Head of caudate nucleus (tissue), 42 donors: ENCODE data around the gene ASH1L.
"Not testable (repeated sequence)": the region's sequence is repeated elsewhere in the genome, so short reads cannot be mapped to it uniquely, and the experiment has no call there.

ENCODE experiments used
- DNase-seq, 42 donors: peaks; one replicate each; pipeline versions ENCODE4 v3.0.0 to v3.0.0-alpha.2; 2020 to 2021; ENCODE audit warnings: mixed read lengths in 7 of 42
- intact Hi-C: fragments of 100-400 bp; cut with DNase I; formaldehyde crosslinking; loops from one replicate; pipeline ENCODE4 v1.15.0; 2022

The ASH1L gene

DNA sequence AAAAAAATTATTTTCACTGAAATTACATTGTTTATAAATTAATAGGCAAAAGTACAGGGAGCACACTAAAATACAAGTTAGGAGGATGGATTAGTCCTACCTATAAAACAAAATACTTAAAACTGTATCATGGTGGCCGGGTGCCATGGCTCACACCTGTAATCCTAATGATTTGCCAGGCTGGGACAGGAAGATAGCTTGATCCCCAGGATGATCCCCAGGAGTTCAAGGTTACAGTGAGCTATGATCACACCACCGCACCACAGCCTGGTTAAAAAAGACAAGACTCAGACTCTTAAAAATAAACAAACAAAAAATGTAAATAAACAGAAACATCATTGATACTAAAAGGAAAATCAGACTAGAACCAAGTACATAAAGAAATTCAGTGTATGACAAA, 53.5 kb downstream of the ASH1L start:
- DNase-seq: no peak
- intact Hi-C loops: no loop called here

DNA sequence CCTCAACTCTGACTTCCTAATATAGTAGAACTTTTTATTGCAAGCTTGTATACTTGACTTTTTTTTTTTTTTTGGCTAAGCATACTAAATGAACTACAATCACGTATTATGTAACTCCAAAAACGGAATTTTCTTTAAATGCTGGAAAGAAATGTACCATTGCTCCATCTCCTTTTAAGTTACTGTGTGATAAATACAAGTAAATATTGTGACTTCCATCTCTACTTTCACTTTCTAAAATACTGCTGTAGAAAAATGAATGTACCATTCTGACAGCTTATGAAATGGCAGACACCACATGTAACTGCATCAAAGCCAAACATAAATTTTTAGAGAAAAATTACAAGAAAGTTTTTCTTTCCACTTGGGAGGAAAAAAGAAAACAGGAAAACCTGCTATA, 54.7 kb downstream of the ASH1L start:
- DNase-seq: no peak
- intact Hi-C loops: no loop called here

DNA sequence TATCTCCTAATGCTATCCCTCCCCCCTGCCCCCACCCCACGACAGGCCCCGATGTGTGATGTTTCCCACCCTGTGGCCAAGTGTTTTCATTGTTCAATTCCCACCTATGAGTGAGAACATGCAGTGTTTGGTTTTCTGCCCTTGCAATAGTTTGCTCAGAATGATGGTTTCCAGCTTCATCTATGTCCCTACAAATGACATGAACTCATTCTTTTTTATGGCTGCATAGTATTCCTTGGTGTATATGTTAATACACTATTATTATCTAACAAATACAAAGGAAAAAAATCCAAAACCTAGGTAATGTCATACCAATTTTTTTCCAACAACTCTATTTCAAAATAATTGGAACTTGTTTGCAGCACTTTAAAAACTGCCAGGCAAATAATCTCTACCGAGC, 56.6 kb downstream of the ASH1L start:
- DNase-seq, intact Hi-C loops: not testable (repeated sequence)

DNA sequence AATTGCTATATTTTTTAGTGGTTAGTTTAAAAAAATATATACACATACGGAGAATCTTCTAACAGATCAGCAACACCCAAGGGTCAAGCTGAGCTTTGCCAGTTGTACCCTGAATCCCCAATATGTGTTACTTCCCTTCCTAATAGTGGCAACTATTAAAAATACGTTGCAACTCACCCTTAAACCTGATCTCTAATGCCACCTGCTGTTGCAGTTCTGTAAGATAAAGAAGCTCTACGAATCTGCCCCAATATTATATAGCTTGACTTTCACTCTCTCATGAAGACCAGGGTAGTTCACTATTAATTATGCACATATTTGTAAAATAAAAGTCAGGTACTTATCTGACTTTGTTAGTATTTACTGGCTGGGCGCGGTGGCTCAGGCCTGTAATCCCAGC, 58.4 kb downstream of the ASH1L start:
- DNase-seq: peak in 3 of 42 donors; percentile 18 to 34 (median 34)
- intact Hi-C loops: no loop called here

DNA sequence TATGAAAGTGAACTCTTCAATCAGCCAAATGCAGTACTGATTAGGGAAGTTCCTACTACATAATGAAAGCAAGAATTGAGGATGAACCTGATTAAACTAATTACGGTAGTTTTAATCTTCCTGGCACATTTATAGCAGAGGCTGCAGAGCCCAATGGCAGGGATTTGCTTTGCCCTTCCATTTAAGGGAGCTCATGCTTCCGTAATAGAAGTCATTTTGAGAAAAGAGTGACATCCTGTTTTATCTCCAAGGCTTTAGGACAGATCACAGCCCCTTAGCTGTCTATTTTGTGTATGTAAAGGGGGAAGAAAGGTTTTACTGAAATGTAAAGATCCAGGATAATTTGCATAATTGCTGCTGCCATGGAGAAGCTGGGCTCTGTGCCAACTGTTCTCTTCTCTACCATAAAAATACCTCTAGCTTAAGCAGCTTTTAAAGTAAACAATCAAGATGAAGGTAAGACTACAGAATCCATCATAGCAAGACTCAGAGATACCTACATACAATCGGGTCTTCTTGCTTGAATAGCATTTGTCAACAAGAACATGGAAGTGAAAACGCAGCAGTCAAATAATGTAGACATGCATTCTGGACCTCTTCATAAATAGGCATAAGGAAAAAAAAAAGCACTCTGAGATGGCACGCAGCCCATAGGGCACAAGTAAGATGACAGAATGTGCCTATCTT, 62.5 kb downstream of the ASH1L start:
- intact Hi-C loops: no loop called here
- DNase-seq: peak in 9 of 42 donors; percentile 15 to 51 (median 23)

DNA sequence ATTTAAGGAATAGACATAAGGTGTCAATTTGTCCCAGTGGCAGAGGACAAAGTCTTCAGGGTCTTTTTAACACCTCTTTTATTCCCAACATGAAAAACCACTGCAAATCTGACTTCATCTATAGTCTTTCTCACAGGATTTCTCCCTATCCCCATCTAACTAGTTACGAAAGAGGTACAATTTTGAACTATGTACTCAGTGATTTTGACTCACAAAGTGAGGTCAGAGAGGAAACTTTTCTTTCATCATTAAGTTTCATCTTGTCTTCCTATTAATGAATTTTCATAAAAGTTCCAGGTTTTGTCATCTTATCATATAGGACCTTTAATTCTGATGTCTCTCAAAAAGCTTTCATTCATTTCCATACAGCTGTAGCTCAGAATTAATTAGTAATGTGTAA, 63.3 kb downstream of the ASH1L start:
- intact Hi-C loops: no loop called here
- DNase-seq: no peak

DNA sequence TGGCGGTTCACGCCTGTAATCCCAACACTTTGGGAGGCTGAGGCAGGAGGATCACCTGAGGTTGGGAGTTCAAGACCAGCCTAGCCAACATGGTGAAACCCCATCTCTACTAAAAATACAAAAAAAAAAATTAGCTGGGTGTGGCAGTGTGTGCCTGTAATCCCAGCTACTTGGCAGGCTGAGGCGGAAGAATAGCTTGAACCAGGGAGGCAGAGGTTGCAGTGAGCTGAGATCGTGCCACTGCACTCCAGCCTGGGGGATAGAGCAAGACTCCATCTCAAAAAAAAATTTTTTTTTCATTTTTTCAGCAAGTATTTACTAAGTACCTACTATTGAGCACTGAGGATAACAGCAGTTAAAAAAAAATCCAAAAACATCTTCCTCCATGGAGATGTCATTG, 69.0 kb downstream of the ASH1L start:
- intact Hi-C loops, DNase-seq: not testable (repeated sequence)

DNA sequence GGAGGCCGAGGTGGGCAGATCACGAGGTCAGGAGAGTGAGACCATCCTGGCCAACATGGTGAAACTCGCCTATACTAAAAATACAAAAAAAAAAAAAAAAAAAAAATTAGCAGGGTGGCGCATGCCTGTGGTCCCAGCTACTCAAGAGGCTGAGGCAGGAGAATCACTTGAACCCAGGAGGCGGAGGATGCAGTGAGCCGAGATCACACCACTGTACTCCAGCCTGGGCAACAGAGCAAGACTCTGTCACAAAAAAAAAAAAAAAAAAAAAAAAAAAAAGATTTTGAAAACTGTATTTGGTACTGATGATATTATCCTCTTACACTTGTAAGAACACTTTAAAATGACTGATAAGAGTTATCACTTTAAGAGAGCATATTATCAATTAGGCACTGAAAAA, 74.2 kb downstream of the ASH1L start:
- intact Hi-C loops, DNase-seq: not testable (repeated sequence)

DNA sequence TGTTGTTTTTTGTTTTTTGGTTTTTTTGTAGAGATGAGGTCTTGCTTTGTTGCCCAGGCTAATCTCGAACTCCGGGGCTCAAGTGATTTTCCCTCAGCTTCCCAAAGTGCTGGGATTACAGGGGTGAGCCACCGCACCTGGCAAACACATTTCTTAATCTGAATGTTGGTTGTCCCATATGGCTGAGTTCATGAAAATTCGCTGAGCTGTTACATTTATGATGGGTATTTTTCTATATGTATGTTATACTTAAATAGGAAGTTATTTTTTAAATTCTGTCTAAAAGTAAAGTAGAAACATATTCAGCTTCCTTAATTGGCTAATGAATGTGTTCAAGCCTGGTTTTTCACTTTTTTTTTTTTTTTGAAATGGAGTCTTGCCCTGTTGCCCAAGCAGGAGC, 75.1 kb downstream of the ASH1L start:
- intact Hi-C loops: no loop called here
- DNase-seq: no peak

DNA sequence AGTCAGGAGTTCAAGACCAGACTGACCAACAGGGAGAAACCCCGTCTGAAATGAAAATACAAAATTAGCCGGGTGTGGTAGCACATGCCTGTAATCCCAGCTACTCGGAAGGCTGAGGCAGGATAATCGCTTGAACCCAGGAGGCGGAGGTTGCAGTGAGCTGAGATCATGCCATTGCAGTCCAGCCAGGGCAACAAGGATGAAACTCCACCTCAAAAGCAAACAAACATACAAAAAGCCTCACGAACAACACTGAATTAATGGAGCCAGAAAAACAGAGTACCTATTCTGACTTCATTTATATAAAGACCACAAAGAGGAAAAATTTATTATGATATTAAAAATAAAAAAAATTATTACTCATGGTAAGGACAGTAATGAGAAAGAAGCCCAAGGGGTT, 75.7 kb downstream of the ASH1L start:
- DNase-seq, intact Hi-C loops: not testable (repeated sequence)

DNA sequence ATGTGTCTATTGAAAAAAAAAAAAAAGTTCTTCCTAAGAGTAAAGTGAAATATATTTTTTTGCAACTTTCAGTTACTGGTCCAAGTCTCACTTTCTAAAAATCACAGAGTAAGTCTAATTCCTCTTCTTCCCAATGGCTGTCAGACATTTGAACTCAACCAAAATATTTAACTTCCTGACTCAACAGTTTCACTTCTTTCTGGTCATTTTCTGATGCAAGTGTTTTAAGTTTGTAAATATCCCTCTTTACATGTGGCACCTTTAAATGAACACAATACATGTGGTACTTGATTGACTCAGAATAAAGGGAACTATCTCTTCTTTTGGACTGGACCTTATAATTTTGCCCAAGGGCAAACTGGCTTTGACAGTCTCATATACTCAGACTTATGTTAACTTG, 76.7 kb downstream of the ASH1L start:
- intact Hi-C loops: no loop called here
- DNase-seq: no peak

DNA sequence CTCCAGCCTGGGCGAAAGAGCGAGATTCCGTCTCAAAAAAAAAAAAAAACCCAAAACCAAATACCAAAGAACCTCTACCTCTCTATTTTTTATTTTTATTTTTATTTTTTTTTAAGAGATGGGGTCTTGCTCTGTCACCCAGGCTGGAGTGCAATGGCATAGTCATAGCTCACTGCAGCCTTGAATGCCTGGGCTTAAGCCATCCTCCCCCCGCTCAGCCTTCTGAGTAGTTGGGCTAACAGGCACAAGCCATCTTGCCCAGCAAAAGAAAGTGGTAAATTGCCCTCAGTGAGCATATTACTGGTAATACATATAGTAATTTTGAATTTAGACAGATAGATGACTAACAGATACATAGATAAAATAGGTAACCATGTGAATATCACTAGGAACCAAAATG, 77.4 kb downstream of the ASH1L start:
- intact Hi-C loops: no loop called here
- DNase-seq: peak in 1 of 42 donors; percentile 5

DNA sequence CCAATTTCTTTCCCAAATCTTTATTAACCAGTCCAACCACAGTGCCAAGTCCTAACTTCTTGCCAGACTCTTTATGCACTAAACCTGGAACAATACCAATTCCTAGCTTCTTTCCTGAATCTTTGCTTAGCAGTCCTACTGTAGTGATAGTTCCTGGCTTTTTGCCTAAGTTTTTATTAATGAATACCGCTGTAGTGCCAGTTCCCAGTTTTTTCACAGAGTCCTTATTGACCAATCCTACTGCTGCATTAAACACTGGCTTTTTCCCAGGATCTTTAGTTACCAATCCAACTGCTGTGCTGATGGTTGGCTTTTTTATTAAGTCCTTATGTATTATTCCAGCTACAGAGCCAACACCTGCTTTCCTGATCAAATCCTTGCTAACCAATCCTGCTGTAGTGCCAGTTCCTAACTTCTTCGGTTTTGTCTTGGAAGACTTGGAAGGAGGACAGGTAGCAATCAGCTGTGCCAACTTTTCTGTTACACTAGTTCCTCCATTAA, 80.8 kb downstream of the ASH1L start:
- no peak for DNase-seq
- intact Hi-C loops: no loop called here

DNA sequence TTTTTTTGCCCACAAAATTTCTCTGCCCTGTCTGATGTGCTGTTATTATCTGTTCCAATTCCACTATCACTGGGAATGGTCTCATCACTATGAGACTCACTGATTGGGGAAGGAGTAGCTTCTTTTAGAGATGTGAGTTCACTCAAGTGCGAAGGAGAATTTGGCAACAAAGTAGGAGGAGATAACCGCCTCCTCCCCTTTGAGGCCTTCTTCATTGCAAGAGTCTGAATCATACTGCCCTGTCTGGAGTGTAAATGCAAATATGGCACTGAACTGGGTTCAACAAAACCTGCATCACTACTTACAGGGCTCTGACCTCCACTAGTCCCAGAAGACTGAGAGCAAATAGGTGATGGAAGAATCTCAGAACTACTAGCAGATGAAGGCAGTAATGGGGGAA, 83.4 kb downstream of the ASH1L start:
- intact Hi-C loops: no loop called here

DNA sequence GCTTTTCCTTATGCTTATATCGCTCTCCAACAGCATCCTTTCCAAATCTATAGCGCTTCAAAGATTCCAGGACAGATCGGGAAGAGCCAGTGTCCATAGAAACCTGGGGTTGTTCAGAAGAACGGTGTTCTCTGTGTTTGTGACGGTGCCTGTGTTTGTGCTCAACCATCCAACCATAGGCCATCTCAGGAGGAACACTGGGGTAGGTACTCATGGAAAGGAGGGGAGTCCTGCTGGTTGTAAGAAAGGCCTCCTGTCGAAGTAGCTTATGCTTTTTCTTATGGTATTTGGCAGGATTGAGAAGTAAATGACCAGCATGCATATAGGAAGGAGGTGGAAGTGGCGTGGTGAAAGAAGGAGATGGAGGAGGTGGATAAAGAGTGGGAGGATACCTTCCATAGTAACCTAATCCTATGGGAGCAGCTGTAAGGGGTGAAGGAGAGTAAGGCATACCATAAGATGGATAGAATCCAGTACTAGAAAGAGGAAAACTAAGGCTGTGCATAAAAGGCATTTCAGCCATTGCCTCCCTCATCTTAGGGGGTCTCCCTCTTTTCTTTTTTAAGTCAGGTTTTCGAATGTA, 84.2 kb downstream of the ASH1L start:
- DNase-seq: no peak
- intact Hi-C loops: no loop called here

More for the DNA sequence above, 83.4 kb downstream of the ASH1L start:
- no peak for DNase-seq

DNA sequence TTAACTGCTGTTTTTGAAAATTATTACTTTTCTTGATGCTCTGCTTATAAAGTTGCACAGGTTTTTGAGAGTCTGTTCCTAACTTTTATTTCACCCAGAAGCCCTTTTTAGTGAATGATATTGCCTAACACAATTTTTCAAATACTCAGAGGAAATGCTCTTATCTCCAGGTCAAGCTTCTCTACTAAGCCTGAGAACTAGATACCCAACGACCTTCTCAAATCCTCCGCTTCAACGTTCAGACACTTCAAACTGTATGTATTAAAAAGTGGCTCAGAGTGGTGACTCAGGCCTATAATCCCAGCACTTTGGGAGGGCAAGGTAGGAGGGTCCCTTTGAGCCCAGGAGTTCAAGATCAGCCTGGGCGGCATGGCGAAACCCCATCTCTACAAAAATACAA, 88.5 kb downstream of the ASH1L start:
- intact Hi-C loops: no loop called here
- no peak for DNase-seq

DNA sequence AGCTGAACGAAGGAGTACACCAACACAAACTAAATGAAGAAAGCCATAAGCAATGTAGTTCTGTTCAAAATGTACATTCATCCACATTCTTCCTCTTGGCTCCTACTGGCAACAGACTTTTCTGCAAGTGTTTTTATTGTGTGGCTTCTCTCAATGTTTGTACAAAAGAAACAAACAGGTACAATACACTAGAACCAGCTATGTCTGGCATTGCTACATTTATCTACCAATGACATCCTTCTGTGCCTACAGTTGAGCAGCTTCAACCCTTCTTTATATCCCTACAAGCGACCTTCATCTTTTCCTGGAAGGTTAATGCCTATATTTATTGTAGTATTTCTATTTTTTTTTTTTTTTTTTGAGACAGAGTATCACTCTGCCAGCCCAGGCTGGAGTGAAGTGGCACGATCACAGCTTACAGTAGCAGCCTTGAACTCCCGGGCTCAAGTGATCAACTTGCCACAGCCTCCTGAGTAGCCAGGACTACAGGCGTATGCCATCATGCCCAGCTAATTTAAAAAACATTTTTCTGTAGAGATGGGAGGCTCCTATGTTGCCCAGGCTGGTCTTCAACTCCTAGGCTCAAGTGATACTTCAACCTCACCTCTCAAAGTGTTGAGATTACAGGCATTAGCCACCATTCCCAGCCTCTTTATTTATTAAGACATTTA, 89.3 kb downstream of the ASH1L start:
- intact Hi-C loops: no loop called here
- DNase-seq: no peak

DNA sequence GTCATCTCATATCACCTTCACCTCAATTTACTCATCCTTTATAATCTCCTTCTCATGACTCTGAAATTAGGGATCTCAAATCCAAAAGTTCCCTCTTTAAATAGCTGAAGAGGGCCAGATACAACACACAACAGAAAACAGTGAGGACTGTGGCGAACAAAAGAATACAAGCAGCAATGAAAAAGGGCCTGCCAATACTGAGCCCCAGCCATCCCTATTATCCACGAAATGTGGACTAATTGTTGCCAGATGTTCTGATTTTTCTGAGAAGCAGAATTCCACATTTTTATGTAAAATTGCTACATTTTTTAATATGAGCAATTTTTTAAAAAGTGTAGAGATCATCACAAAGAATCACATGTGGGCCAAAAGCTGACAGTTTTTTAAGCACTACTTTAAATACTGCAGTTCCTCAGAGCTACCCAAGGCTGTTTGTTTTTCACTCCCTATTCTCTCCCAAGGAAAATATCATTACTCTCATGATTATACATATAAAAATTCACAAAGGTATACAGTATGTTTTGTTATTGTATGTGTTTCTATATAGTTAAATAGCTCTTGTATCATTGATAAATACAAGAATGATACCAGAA, 90.0 kb downstream of the ASH1L start:
- DNase-seq: peak in 3 of 42 donors; percentile 13 to 37 (median 34)
- intact Hi-C loops: no loop called here

DNA sequence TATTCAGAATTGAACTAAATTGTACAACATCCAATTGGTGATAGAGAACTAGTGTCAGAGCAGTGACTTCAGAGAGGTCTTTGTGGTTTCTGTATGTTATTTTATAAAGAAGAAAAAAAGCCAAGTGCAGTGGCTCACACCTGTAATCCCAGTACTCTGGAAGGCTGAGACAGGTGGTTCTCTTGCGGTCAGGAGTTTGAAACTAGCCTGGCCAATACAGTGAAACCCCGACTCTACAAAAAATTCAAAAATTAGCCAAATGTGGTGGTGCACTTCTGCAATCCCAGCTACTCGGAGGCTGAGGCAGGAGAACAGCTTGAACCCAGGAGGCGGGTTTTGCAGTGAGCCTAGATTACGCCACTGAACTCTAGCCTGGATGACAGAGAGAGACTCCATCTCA, 90.7 kb downstream of the ASH1L start:
- intact Hi-C loops: no loop called here
- no peak for DNase-seq

DNA sequence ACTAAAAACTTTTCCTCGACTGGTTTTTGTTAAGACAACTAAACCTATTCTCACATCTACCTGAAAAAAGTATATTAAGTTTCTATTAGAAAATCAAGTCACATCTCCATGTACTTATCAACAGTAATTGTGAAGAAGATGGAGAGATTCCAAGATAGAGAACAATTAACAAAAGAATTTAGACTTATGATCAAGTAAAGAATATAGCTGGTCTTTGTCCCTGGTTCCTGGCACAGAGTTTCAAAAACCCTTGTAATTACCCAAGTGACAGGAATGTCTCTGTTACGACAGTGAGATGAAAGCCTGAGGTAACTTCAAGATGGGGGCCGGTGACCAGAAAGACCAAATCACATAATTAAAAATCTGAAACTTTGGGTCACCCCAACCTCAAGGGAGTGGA, 91.6 kb downstream of the ASH1L start:
- no peak for DNase-seq
- intact Hi-C loops: no loop called here
